Measurements from ENCODE around the gene MAPKAP1.

MAPKAP1 gene

DNA sequence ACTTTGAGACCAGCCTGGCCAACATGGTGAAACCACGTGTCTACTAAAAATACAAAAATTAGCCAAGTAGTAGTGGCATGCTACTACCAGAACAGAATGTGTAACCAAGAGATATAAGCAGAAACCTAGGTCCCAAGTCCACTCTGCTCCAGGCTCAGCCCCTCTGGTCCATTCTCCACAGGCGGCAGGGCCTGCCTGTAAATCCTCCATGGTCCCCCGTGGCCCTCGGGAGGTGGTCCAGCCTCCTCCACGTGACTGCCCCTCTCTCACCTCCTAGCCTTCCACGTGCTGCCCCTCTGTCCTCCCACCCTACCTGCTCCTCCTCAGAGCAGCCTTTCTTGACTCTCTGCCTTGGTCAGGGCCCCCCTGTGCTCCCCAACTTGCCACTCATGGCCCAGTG lies 318.0 kb downstream of the MAPKAP1 start:
- TF ChIP-seq POLR2AphosphoS5 (IDR thresholded peaks at IDR 0.05; ENCODE audit: low read depth, low read length) (no peak), FOXP2 (optimal IDR thresholded peaks at IDR 0.05; ENCODE audit: borderline replicate concordance, extremely low read depth, extremely low read length, insufficient read depth) (no peak), TAF1 (IDR thresholded peaks at IDR 0.05; ENCODE audit: borderline replicate concordance, insufficient read depth, low read length) (no peak), SIN3A (IDR thresholded peaks at IDR 0.05; ENCODE audit: borderline replicate concordance, insufficient read depth, low read length) (no peak)
- TF ChIP-seq, protein P1, sequence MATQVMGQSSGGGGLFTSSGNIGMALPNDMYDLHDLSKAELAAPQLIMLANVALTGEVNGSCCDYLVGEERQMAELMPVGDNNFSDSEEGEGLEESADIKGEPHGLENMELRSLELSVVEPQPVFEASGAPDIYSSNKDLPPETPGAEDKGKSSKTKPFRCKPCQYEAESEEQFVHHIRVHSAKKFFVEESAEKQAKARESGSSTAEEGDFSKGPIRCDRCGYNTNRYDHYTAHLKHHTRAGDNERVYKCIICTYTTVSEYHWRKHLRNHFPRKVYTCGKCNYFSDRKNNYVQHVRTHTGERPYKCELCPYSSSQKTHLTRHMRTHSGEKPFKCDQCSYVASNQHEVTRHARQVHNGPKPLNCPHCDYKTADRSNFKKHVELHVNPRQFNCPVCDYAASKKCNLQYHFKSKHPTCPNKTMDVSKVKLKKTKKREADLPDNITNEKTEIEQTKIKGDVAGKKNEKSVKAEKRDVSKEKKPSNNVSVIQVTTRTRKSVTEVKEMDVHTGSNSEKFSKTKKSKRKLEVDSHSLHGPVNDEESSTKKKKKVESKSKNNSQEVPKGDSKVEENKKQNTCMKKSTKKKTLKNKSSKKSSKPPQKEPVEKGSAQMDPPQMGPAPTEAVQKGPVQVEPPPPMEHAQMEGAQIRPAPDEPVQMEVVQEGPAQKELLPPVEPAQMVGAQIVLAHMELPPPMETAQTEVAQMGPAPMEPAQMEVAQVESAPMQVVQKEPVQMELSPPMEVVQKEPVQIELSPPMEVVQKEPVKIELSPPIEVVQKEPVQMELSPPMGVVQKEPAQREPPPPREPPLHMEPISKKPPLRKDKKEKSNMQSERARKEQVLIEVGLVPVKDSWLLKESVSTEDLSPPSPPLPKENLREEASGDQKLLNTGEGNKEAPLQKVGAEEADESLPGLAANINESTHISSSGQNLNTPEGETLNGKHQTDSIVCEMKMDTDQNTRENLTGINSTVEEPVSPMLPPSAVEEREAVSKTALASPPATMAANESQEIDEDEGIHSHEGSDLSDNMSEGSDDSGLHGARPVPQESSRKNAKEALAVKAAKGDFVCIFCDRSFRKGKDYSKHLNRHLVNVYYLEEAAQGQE (IDR thresholded peaks at IDR 0.05; ENCODE audit: insufficient read depth in 1 of 2, low read depth in 2 of 2, low read length in 2 of 2), result no peak

DNA sequence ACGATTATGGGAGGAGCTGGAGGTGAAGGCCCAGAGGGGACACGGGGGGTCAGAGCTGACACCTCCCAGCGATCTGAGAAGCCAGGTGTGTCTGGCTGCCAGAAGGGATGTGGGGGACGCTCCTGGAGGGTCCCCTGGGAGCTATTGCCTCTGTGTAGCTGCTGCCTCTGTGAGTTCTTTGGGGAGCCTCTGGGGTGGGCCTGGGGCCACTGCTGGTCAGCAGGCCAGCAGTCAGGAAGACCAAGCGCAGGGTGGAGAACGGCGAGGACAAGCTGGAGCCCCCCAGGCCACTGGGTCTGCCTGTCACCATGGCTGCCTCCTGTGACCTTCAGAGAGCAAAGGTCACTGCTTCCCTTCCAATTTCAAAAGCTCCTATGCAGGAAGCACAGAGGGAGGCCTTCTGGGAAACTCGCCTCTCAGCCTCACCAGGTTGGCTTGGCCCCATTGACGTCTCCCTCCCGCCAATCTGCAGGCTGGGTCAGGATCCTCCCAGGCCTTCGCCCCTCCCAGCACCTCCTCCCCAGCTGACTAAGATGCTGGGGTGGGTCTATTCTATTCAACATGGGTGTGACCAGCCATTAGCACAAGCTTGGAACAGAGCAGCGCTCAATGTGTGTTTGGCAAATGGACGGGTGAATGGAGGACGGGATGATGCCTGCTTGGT lies 319.0 kb downstream of the MAPKAP1 start:
- TF ChIP-seq POLR2AphosphoS5 (IDR thresholded peaks at IDR 0.05; ENCODE audit: low read depth, low read length) (no peak), FOXP2 (optimal IDR thresholded peaks at IDR 0.05; ENCODE audit: borderline replicate concordance, extremely low read depth, extremely low read length, insufficient read depth) (no peak), SIN3A (IDR thresholded peaks at IDR 0.05; ENCODE audit: borderline replicate concordance, insufficient read depth, low read length) (no peak)
- TF ChIP-seq, protein P1 (IDR thresholded peaks at IDR 0.05; ENCODE audit: insufficient read depth in 1 of 2, low read depth in 2 of 2, low read length in 2 of 2), result no peak
